GM12874 (cell line): ENCODE results near the gene ARNT2.

ENCODE experiments used
- TF ChIP-seq, protein P1 (sequence below): IDR thresholded peaks from 2 replicates; pipeline ENCODE4 v1.5.1; 2011; ENCODE audit warnings: low read depth, mild to moderate bottlenecking, control low read depth, low read length, moderate library complexity; ENCODE audit not compliant: insufficient read depth

ARNT2 gene

DNA sequence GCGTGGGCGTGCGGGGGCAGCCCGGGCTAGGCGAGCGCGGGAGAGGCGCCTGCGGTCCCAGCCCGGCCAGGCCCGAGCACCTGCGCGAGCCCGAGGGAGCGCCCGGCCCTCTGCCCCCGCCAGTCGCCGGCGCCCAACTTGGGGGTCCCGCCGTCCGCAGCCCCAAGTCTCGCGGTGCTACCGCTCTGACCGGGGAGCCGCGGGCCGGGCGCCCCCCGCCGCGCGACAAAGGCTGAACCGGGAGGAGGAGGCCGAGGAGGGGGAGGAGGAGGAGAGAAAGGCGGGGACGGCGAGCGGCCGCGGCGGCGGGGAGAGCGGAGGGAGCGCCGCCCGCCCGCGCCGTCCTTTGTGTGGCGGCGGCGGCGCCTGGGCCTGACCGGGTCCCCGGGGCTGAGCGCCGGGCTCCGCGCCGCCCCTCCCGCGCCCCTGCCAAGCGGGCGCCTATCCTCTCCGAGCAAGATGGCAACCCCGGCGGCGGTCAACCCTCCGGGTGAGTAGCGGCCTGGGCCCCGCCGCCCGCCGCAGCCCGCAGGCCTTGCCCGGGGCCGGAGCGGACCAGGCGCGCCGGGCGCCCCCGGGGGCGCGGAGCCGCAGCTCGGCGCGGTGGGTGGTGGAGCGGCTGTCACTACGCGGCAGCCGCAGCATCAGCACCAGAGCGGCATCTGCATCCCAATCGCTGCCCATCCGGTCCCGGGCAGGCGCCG is at the start of gene ARNT2:
TSS of gene ARNT2 (plus strand) at position 326 of the 704 bp plus-strand sequence. CDS start at position 460, 134 bp downstream.
- TF ChIP-seq, protein P1, sequence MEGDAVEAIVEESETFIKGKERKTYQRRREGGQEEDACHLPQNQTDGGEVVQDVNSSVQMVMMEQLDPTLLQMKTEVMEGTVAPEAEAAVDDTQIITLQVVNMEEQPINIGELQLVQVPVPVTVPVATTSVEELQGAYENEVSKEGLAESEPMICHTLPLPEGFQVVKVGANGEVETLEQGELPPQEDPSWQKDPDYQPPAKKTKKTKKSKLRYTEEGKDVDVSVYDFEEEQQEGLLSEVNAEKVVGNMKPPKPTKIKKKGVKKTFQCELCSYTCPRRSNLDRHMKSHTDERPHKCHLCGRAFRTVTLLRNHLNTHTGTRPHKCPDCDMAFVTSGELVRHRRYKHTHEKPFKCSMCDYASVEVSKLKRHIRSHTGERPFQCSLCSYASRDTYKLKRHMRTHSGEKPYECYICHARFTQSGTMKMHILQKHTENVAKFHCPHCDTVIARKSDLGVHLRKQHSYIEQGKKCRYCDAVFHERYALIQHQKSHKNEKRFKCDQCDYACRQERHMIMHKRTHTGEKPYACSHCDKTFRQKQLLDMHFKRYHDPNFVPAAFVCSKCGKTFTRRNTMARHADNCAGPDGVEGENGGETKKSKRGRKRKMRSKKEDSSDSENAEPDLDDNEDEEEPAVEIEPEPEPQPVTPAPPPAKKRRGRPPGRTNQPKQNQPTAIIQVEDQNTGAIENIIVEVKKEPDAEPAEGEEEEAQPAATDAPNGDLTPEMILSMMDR = no peak

DNA sequence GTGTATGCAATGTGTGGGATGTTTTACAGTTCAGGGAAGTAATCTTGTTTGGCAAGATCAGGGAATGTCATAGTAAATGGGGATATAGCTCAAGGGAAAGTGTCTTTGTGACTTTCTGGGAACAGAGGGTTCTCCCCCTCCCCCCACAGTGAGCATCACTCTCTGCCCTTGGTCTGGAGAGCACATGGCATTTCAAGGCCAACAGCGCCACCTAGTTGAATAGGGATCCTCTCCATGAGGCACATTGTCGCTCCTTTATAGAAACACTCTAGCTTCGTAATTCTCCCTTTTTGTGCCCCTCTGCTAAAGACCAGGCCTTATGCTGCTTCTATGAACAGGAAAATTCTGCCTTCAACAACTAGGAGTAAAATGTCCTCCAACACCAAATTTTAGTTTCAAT is 37.1 kb upstream of the ARNT2 start:
- TF ChIP-seq, protein P1 = peak; percentile 18; the same call in 1 of the 2 replicates

DNA sequence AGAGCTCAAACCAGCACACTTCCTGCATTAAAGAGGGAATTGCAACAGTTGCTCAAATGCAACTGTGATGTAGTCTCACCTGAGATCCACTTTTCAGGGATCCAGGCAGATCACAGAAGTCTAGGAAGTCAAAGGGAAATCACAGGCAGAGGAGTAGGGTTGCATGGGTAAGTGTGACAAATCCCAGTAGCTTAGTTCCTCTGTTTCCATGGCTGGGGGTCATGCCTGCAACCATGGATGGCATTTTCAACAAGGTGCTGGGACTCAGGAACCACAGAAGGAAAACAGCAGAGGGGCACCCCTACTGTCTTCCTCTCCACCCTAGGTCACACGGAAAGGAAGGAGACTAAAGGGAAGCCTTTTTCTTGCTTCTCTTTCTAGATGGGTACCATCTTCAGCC is 36.5 kb upstream of the ARNT2 start:
- TF ChIP-seq, protein P1 = no peak

DNA sequence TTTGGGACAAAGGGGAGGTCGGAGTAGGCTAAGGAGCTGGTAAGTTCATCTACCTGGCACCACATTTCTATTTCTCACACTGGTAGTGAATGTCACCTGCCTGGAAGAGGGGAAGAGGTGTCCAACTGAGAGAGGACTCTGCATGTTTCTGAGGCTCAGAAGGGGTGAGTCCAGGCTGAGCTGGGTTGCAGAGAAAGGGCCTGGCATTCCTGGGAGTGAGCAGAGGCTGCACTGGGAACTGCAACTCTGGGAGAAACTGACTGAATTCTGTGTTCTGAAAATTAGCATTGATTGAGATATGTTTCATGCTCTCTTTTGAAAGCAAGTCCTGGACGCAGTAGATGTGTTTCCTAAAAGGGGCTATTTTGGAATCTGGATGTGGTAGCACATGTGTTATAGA is 32.3 kb upstream of the ARNT2 start:
- TF ChIP-seq, protein P1 = no peak

DNA sequence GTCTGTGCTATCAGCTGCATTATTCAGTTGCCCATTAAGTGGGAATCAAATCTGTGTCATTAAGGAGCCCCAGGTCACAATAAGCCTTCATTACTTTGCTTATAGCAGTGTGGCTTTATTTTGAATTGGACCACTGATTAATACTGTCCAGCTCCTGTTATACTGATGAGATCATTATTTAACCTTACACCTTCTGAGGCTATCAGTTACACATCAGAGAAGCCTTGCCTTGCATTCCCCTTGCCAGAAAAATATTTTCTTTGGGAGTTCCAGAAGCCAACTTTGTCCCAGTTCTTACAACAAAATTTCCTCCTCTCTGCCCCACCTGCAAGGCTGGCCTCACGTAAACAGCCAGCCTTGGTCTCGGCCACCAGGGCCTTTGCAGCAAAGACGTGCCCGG is 29.7 kb upstream of the ARNT2 start:
- TF ChIP-seq, protein P1 = no peak

DNA sequence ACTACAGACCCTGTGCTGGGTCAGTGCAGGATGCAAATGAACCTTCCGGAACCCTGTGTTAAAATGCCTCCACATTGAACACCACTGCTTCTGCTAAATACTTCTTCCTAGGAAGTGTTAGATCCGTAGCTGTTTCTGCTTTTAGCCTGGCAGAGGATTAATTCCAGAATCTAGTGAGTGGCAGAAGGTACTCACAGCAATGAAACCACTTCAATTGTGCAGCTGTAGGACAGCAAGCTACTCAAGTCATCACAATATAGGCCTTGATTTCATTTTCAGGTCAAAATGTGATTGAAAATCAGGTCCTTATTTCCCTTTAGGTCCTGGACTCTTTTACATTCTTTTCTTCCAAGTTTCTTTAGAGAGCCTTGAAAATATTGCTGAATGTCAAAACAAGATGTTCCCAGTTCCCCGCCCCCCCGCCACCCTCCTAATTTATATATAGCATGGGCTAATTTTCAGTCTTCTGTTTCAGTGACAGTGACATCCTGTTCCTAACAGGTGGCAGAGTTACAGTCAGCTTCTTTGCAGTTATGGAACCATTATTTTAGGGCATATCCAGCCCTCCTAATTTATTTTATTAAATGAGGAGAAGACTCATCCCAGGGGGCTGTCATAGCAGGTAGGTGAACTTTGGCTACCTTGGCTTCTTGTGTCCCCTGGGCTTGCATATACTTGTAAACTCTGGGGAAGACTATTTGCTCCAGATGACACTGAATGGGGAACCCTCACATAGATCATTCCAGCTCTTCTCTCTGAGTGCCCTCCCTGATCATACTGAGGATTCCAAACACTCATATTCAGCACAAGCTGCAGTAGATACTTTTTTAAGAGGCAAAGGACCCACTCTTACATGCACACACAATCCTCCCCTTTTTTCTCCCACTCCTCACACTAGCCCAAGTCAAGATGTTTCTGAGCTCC is 28.0 kb upstream of the ARNT2 start:
- TF ChIP-seq, protein P1 = no peak

DNA sequence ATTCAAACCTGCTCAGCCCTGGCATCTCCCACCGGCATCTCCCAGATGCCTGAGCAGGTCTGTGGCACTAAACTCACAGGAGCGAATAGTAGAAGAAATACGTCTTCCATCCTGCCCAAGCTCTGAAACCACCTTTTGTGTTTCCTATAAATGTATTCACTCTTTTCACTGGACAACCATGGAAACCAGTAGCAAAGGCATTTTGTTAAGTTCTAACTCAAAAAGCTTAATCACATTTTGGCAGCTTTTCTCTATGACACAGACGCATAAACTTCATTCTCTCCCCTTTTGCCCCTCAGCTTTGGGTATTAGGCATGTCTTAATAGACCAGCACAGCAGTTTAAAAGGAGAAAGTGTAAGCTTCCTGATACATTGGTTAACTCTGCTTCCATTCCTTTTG is 24.5 kb upstream of the ARNT2 start:
- TF ChIP-seq, protein P1 = no peak
